ENCODE data around the gene LKAAEAR1.

The LKAAEAR1 gene

DNA sequence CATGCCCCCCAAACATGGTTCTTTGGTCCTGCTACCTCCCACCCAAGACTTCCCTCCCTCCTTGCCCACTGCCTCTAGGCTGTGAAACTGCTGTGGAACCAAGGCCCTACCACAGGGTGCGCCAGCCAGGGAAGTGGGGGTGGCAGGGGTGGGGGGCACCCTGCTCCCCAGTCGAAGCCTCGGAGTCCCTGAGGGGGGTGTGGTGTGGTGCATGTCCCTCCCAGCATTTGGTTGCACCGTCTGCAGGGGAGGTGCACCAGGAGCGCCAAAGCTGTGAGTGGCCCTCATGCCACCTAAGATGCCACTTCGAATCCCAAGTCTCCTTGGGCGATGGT lies 6.7 kb downstream of the LKAAEAR1 start:
- no peak for DNase-seq

DNA sequence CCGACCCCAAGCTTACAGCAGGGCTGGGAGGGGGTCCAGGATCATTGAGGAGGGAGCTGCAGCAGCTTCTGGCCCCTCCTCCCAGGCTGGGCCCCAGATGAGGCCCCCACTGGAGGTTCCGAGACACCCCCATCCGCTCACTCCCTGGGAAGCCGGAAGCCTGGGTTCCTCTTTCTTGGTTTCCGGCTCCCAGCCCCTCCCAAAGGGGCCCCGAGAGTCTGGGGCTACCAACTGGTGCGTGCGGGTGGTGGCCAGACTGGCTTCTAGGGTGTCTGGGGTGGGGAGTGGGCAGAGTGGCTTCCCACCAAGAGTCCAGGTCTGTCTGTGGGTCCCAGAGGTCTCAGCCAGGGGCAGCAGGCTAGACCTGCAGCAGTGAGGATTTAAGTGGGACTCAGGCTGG lies 7.1 kb downstream of the LKAAEAR1 start:
- DNase-seq: no peak

- no peak for DNase-seq
Observed at GRCh38 chr20:64076061-64076997, 7.9 kb downstream of the LKAAEAR1 start.

DNA sequence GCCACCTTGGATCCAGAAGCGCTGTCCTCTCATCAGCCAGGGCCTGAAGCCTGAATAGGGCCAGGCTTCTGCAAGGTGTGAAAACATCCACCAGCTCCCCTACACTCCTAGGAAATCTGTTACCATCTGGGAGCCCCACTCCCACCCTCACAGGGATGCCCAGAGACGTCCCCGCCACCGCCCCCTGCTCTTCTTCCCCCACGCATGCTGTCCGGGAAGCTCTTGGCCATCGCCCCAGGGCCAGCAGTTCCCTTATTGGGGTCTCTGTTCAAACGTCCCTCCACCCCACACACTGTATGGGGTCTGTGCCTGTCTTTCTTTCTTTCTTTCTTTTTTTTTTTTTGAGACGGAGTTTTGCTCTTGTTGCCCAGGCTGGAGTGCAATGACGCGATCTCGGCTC lies 8.6 kb downstream of the LKAAEAR1 start:
- no peak for DNase-seq

- no peak for DNase-seq
Observed at GRCh38 chr20:64074963-64075362, 9.2 kb downstream of the LKAAEAR1 start.

DNA sequence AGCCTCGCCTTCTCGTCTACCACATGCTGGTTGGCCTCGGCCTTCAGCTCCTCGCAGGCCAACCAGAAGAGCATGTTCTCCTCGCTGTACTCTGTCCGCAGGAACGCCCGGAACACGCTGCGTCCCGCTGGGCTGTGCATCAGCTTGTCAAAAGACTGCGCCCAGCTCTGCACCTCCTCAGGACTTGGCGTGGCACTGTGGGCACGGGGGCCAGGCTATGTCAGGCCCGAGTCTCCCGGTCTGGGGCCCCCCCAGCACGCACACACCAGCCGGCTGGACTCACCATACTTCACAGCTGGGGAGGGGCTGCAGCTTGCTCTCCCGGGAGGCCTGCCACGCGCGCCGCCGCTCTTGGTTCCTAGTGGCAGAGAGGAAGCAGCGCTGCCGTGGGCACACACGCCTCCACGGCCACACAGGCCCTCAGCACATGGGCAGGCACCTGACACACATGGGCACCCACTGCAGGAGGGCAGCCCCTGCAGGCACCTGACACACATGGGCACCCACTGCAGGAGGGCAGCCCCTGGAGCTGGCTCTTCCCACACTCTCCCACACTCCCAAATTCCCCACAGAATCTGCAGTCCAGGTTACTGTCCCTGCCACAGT lies 9.9 kb downstream of the LKAAEAR1 start:
- no peak for DNase-seq

GRCh38 chr20:64073476-64074183 lies 10.6 kb downstream of the LKAAEAR1 start:
- no peak for DNase-seq

DNA sequence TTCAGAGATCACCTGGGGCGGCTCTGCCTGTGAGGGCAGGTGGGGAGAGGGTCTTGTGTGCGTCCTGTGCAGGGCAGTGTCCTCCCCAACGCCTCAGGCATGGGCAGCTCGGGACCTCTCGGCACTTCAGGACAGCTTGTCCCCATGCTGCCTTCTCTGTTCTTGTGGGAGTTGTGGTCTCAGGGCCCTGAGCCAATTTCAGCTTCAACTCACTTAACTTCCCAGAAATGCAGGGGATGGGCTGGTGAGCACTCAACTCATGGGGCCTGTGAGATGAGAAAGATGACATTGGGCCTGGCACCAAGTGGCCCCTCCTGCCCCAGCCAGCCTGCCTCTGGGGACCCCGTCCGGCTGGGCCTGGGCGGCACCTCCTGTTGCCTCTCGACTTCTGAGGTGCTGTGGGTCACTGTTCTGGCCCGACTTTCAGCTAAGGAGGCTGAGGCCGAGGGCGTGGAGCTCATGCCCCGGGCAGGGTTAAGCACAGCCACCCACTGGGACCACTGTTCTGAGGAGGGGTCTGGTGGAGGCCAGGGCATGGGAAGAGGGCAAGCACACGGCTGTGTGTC lies 11.6 kb downstream of the LKAAEAR1 start:
- DNase-seq: no peak

GRCh38 chr20:64071341-64072332 lies 12.6 kb downstream of the LKAAEAR1 start:
- no peak for DNase-seq

- DNase-seq: no peak
Observed at GRCh38 chr20:64070244-64070993, 13.8 kb downstream of the LKAAEAR1 start.

- DNase-seq: no peak
Observed at GRCh38 chr20:64069614-64070243, 14.5 kb downstream of the LKAAEAR1 start.

DNA sequence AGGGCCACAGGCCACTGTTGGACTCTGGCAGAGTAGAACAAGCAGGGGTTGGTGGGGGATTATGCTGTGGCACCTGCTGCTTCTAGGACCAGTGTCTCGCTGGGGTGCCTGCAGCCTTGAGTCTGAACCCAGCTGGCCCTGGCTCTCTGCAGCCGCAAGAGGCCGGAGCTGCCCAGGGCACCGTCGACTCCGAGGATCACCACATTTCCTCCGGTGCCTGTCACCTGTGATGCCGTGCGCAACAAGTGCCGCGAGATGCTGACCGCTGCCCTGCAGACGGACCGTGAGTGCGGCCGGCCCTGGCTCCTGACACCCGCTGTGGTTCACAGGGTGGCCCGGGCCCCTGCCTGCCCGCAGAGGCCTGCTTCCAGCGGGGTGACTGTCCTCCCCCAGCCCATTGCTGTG lies 15.0 kb downstream of the LKAAEAR1 start:
- no peak for DNase-seq

DNA sequence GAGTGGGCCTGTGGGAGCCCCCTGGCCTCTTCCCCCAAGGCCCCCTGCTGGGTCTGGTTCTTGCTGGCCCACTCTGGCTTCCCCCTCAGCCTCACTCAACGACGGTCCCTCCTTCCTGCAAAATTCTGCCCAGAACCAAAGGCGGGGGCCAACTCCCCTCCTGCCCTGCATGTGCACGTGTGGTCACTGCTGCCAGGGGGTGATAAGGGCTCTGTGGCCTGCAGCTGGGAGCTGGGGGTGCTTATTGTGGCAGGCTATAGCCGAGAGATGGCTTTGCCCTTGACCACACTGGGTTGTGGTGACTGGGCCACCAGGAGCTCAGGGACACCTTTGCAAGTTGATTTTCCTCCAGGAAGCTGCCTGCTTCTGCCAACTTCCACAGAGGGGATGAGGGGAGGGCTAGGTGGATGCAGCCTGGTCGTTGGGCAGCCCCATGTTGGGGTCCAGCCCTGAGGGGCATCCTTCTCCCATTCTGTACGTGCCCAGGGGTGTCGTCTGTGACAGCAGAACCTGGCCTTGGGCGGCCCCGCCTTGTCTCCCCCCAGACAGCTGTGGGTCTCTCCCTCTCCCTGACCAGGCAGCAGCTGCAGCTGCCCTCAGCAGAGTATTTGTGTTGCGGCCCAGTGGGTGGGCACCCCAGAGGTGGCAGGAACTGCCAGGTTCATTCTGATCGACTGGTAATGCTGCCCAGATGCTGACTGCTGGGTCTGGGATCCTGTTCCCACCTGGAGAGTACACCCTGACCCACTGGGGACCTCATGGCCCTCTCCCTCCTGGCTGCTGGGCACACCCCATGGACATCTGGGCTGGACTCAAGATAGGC lies 15.6 kb downstream of the LKAAEAR1 start:
- DNase-seq: no peak

DNA sequence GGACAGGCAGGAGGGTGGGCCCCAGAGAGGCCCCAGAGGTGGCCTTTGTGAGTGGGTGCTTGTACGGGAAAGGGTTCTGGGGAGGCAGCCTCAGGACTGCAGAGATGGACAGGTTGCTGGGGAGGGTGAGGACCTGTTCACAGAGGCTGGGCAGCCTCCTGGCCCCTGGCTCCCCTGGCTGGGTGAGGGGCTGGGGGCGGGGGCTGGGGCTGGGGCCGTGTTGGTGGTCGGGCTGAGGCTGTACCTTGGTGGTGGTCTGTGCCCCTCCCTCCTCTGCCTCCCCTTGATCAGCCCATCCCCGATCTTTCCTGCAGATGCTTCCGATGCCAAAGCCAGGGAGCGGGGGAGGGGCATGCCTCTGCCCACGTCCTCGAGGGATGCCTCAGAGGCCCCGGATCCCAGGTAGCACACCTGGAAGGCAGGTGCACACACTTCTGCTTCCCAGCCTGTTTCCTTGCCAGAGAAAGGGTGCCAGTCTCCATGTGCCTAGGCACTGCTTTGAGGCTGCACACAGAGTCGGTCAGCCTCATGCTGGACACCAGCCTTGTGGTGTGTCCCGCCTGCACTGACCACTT lies 16.4 kb downstream of the LKAAEAR1 start:
- no peak for DNase-seq

DNA sequence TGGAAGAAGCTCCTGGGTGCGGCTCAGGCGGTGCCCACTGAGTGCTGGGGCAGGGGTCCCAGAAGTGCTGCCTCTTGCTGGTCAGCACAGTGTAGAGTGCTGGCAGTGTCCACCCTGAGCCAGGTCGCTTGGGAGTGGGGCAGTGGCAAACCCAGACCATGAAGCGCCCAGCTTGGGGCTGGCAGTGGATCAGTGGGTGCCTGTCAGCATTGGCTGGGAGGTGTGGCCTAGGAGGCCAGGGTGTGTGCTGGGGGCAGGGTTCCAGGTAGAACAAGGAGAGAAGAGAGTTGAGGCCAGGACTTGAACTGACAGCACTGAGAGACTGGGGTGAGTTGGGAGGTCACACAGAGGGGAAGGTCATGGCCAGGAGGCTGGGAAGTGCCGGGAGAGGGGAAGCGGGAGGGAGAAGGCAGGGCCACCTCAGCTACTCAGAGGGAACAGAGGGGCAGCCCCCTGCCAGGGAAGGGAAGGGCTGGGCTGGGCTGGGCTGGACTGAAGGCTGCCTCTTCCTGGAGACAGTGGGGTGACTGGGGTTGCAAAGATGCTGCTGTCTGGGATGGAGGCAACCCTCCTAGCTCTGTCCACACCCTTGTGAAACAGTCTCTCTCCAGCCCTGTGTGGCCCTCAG lies 17.1 kb downstream of the LKAAEAR1 start:
- DNase-seq: no peak

DNA sequence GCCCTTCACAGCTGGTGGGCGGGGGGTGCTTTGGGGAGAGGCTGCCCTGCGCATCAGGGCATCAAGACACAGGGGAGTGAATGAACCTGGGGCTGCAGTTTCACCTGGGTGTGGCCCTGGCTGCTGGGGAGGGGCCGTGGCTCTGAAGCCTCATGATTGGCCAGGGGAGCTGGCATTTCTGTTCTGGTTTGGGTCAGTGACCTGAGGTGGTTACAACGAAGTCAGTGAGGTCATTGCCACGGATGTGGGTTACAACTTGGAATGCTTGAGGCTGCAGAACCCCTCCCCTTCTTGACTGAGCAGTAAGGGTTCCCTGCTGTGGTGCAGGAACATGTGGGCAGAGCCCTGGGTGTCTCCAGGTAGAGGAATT lies 18.2 kb downstream of the LKAAEAR1 start:
- no peak for DNase-seq

DNA sequence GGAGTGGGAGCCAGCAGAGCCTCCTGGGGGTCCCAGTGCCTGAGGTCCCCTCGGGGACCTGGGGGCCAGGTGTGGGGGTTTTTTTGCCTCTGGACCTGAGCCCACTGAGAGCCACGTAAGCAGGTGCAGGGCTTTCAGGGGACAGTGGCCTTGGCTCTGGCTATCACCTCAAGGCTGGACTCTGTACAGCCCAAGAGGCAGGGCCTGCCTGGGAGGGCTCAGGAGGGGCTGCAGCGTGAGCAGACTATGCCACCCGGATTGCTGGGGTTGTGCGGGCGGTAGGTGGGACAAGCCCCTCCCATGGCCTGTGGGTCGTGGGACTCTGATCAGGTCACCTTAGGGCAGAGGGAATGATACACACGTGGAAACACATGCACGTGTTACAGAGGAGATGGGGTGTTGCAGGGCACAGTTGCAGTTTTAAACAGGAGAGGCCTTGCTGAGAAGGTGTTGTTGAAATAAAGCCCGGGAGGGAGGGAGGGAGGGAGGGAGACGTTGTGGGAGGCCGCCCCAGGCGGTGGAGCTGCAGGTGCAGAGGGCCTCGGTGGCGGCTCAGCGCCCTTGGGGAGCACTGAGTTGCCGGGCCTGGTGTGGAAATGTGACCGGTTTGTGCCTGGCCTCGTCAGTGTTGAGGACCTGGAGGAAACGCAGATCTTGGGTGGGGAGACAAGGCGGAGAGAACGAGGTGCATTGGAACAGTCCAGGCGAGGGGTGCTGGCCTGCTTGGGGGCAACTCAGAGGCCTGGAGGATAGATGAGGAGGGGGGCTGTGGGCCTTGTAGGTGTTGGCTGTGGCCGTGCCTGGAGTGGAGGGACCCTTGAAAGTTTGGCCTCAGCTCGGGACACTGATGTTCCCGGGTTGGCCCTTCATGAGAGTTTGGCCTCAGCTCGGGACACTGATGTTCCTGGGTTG lies 18.9 kb downstream of the LKAAEAR1 start:
- no peak for DNase-seq

GRCh38 chr20:64064145-64064698 lies 20.0 kb downstream of the LKAAEAR1 start:
- no peak for DNase-seq

All from DMS153 (cell line).